ENCODE results near the gene MANEA. TPM values are rescaled to one million over a fixed set of nuclear protein-coding genes. Genes with fewer than 3 reads are reported as not detected.

The MANEA gene
- total RNA-seq, 3 donors from 2014 or later, result 13.7 to 15.7 (median 14.5) TPM

DNA sequence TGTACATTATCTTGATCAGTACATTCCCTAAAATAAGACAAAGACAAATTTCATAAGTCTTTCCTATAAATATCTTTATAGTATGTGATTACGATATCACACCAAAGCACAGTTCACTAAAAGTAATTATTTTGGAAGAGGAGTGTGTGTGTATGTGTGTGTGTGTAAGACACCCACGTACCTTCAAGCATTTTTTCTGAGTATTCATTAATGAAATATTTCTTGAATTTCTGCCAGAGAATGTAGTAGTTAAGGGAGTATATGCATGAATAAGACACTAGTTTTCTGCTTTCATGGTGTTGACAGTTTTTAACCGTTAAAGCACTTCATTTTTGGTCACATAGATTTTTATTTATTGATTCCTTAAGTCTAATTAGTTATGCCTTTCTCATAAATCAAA, 36.8 kb downstream of the MANEA start:
- no peak for ATAC-seq
- no peak for DNase-seq
- Mint-ChIP-seq H3K36me3 (ENCODE audit: insufficient read depth) (no peaks in the 10 kb centered on the region), H3K4me1 (ENCODE audit: low read depth) (no peaks in the 10 kb centered on the region), H3K4me3 (no peak overlapping the region), H3K9me3 (no peaks in the 10 kb centered on the region), H3K27me3 (ENCODE audit: low read depth) (no peaks in the 10 kb centered on the region)

DNA sequence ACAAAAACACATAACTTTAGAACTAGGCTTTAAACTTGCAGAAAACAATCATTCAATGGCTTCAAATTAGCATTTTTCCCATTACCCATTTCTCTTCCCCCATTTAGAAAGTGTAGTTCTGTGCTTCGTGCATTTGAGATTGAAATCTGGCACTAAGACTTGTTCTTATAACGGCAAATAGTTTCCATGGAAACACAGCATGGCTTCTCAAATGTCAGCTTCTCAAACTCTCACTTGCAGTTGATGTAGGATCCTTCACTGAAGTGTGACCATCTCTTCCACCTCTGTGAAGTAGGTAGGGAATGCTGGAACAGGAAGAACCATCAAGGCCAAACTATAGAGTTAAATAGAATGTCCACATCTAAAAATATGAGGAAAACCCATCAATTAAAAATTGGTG, 52.2 kb downstream of the MANEA start:
- Mint-ChIP-seq H3K36me3 (ENCODE audit: insufficient read depth) (peaks cover 2% of the 10 kb centered on the region), H3K9me3 (peaks cover 3% of the 10 kb centered on the region), H3K4me3 (no peak overlapping the region), H3K27me3 (ENCODE audit: low read depth) (no peaks in the 10 kb centered on the region), H3K4me1 (ENCODE audit: low read depth) (no peaks in the 10 kb centered on the region)
- ATAC-seq, result no peak
- no peak for DNase-seq

DNA sequence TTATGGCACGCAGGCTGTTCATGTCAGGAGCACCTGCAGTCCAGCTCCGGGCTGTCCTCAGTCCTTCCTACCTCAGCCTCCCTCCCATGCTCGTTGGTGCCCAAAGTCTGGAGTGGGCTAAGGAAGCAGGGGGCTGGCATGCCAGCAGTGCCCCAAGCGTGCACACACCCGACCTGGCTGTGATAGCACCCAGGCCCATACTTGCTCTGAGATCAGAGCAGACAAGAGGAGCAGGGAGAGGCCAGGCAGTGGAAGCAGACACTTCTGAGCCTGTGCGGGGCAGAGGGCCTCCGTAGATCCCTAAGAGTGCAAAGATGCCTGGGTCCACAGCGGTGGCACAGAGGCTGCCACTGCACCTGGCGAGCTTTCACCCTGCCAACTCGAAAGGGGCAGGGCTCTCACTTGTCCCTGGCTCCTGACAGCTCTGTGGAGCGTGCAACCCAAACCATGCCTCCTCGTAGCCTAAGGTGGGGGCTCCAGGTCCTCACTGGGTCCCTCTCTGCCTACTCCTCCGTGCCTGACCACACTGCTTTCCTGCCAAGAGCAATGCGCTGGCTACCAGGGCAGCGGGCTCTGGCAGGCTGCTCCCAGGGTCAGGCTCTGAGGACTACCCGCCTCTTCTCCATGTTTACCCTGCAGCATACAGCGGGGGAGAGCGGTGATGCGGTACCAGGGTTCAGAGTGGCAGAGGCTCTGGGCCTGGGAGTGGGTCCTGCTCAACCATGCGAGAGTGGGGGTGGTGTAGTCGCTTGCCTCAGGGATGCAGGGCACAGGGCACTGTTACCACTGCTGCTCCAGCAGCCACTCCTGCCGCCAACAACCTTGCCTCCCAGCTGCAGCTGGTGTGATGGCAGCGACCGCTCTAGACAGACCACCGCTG, 59.5 kb downstream of the MANEA start:
- Mint-ChIP-seq H3K36me3 (ENCODE audit: insufficient read depth) (peaks cover 2% of the 10 kb centered on the region), H3K9me3 (peaks cover 3% of the 10 kb centered on the region), H3K4me1 (ENCODE audit: low read depth) (no peaks in the 10 kb centered on the region), H3K27me3 (ENCODE audit: low read depth) (no peaks in the 10 kb centered on the region), H3K4me3 (no peak overlapping the region)
- ATAC-seq, result no peak
- no peak for DNase-seq

DNA sequence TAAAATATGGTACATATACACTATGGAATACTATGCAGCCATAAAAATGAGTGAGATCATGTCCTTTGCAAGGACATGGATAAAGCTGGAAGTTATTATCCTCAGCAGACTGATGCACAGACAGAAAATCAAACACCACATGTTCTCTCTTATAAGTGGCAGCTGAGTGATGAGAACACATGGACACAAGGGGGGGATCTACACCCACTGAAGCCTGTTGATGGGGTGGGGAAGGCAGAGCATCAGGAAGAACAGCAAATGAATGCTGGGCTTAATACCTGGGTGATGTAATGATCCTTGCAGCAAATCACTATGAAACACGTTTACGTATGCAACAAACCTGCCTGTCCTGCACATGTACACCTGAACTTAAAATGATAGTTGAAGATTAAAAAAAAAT, 71.3 kb downstream of the MANEA start:
- Mint-ChIP-seq H3K9me3 (peaks cover 8% of the 10 kb centered on the region), H3K4me1 (ENCODE audit: low read depth) (no peaks in the 10 kb centered on the region), H3K4me3 (no peak overlapping the region), H3K36me3 (ENCODE audit: insufficient read depth) (no peaks in the 10 kb centered on the region), H3K27me3 (ENCODE audit: low read depth) (peaks cover 2% of the 10 kb centered on the region)
- ATAC-seq (no peak), DNase-seq (no peak)

DNA sequence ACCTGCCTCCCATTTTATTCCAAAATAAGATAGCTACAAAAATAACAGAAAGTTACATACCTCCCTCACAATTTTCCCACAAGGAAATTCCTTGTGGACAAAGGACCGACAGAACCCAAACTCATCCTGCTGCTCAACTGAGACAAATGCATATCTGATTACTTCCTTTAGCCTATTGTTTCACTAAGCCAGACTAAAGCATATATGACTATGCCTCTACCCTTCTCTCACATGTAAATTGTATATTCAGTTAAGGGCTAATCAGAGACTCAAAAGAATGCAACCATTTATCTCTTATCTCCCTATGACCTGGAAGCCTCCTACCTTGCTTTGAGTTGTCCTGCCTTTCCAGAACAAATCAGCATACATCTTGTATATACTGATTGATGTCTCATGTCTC, 72.1 kb downstream of the MANEA start:
- ATAC-seq, result no peak
- H3K4me3 Mint-ChIP-seq, result no peak overlapping the region
- no peak for DNase-seq
- no peaks in the 10 kb centered on the region for H3K4me1 Mint-ChIP-seq (ENCODE audit: low read depth)
- no peaks in the 10 kb centered on the region for H3K36me3 Mint-ChIP-seq (ENCODE audit: insufficient read depth)
- peaks cover 2% of the 10 kb centered on the region for H3K27me3 Mint-ChIP-seq (ENCODE audit: low read depth)
- H3K9me3 Mint-ChIP-seq, result peaks cover 8% of the 10 kb centered on the region

DNA sequence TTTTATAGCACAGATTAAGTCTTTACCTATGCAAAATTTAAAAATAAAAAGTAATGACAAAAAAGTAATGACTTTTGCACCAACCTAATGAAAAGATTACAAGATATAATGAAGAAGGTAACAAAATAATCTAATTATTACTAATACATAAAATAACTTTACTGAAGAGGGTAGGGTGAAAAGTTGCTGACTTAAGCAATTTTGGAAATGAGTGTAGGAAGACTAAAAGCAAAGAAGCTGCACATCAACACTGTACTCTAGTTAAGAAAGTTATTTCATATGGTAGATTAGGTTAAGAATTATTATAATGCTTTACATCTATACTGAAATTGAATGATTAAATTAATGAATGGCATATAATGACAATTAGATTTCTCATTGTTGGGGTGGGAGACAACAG, 76.8 kb downstream of the MANEA start:
- DNase-seq (no peak), ATAC-seq (no peak)
- no peaks in the 10 kb centered on the region for H3K4me1 Mint-ChIP-seq (ENCODE audit: low read depth)
- H3K4me3 Mint-ChIP-seq, result no peak overlapping the region
- no peaks in the 10 kb centered on the region for H3K27me3 Mint-ChIP-seq (ENCODE audit: low read depth)
- peaks cover 4% of the 10 kb centered on the region for H3K9me3 Mint-ChIP-seq
- no peaks in the 10 kb centered on the region for H3K36me3 Mint-ChIP-seq (ENCODE audit: insufficient read depth)

DNA sequence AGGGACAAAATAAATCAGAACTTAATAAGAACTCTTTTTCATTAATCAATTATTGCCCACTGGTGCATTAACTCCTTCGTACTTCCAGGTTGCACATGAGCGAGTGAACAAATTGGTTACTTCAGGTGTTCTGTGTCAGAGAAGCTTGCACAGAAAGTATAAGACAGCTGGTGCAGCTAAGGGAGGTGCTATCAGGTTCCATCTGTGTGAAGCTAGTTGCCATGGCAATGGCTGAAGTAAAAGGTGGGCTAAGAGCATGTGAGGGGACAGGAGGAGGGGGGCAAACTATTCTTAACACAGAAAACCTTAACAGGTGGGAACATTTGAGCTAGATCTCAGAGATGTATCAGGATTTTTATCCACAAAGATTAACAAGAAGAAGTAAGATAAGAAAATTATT, 81.6 kb downstream of the MANEA start:
- no peaks in the 10 kb centered on the region for H3K27me3 Mint-ChIP-seq (ENCODE audit: low read depth)
- no peaks in the 10 kb centered on the region for H3K36me3 Mint-ChIP-seq (ENCODE audit: insufficient read depth)
- H3K4me1 Mint-ChIP-seq (ENCODE audit: low read depth), result no peaks in the 10 kb centered on the region
- H3K4me3 Mint-ChIP-seq, result no peak overlapping the region
- H3K9me3 Mint-ChIP-seq, result no peaks in the 10 kb centered on the region
- DNase-seq (no peak), ATAC-seq (no peak)
